Colonic mucosa (tissue), 4 donors: ENCODE results near the gene LRRC4B. TPM values are rescaled to one million over a fixed set of nuclear protein-coding genes. Genes with fewer than 3 reads are reported as not detected.

Source experiments
- DNase-seq: peaks from one replicate; pipeline ENCODE4 v3.0.0-alpha.2; 2020
- H3K27ac ChIP-seq: fragments of 200-600 bp; one replicate; pipeline ENCODE4 v1.8.0; 2021
- H3K27me3 ChIP-seq: fragments of 200-600 bp; one replicate; pipeline ENCODE4 v1.8.0; 2021
- H3K36me3 ChIP-seq: fragments of 200-600 bp; one replicate; pipeline ENCODE4 v1.8.0; 2021
- H3K4me1 ChIP-seq: fragments of 200-600 bp; one replicate; pipeline ENCODE4 v1.8.0; 2021; ENCODE audit warnings: mild to moderate bottlenecking
- H3K4me3 ChIP-seq: fragments of 200-600 bp; one replicate; pipeline ENCODE4 v1.8.0; 2021
- H3K9ac ChIP-seq, 2 donors: one replicate each; pipeline ENCODE4 v1.7.0; 2013; ENCODE audit warnings: control low read depth in 2 of 2, low read depth in 2 of 2, low read length in 2 of 2
- H3K9me3 ChIP-seq: fragments of 200-600 bp; one replicate; pipeline ENCODE4 v1.8.0; 2021
- CTCF ChIP-seq: fragments of 200-600 bp; IDR thresholded peaks from one replicate; pipeline ENCODE4 v1.8.0; 2022; ENCODE audit warnings: antibody characterized with exemption, mild to moderate bottlenecking
- intact Hi-C: fragments of 100-400 bp; cut with DNase I; formaldehyde crosslinking; loops from one replicate; pipeline ENCODE4 v1.14.1; 2022
- total RNA-seq, 2 donors: library from RNA; stranded (reverse); fragmentation: NEBNext Ultra II Directional in 1 of 2; extraction: Animal tissue kit (Norgen Biotek cat#: 25700) in 1 of 2; gene quantifications; one replicate each; pipeline ENCODE4 v1.2.1, GENCODE V29; 2021
- donor health status: healthy.
- donor health status: DM: no; HTN: no; CAD: no.
- donor health status: DM: no; HTN: no; CAD: no.

The LRRC4B gene
- total RNA-seq, 2 donors from 2014 or later: 1.1 TPM

- Histone ChIP-seq H3K4me1 (peaks cover 8% of the 10 kb centered on the region), H3K4me3 (no peak overlapping the region), H3K27ac (no peak overlapping the region), H3K36me3 (peaks cover 9% of the 10 kb centered on the region), H3K9me3 (no peaks in the 10 kb centered on the region), H3K9ac (no peak overlapping the region), H3K27me3 (no peaks in the 10 kb centered on the region)
- no peak for DNase-seq
- intact Hi-C loops: no loop called here
- TF ChIP-seq CTCF: no peak
Measured at GRCh38 chr19:50479761-50480251, 88.4 kb downstream of the LRRC4B start.

- H3K9ac ChIP-seq: no peak overlapping the region
- no peaks in the 10 kb centered on the region for H3K27me3 ChIP-seq
- H3K4me1 ChIP-seq: peaks cover 8% of the 10 kb centered on the region
- H3K27ac ChIP-seq: no peak overlapping the region
- no peak for DNase-seq
- no peaks in the 10 kb centered on the region for H3K9me3 ChIP-seq
- intact Hi-C loops: no loop called here
- H3K36me3 ChIP-seq: peaks cover 9% of the 10 kb centered on the region
- H3K4me3 ChIP-seq: no peak overlapping the region
- no peak for TF ChIP-seq CTCF
Measured at GRCh38 chr19:50478901-50479715, 89.1 kb downstream of the LRRC4B start.

GRCh38 chr19:50477751-50478515 is 90.3 kb downstream of the LRRC4B start:
- no peak for TF ChIP-seq CTCF
- H3K27ac ChIP-seq: no peak overlapping the region
- no peak overlapping the region for H3K9ac ChIP-seq
- intact Hi-C loops: no loop called here
- no peaks in the 10 kb centered on the region for H3K9me3 ChIP-seq
- peaks cover 8% of the 10 kb centered on the region for H3K4me1 ChIP-seq
- no peak for DNase-seq
- H3K27me3 ChIP-seq: no peaks in the 10 kb centered on the region
- peaks cover 9% of the 10 kb centered on the region for H3K36me3 ChIP-seq
- no peak overlapping the region for H3K4me3 ChIP-seq

- Histone ChIP-seq H3K27me3 (no peaks in the 10 kb centered on the region), H3K27ac (peak overlapping the region; percentile 70), H3K4me3 (peak overlapping the region; percentile 82), H3K9me3 (no peaks in the 10 kb centered on the region), H3K9ac (peak overlapping the region; percentile 89 to 93), H3K36me3 (peaks cover 9% of the 10 kb centered on the region), H3K4me1 (peaks cover 8% of the 10 kb centered on the region)
- TF ChIP-seq CTCF: no peak
- intact Hi-C loops: no loop called here
- no peak for DNase-seq
Measured at GRCh38 chr19:50476907-50477238, 91.4 kb downstream of the LRRC4B start.

- TF ChIP-seq CTCF: no peak
- peak within 1 kb of the TSS; percentile 82 for H3K4me3 ChIP-seq
- no peaks in the 10 kb centered on the region for H3K9me3 ChIP-seq
- DNase-seq: peak; percentile 93
- intact Hi-C loops: no loop called here
- H3K4me1 ChIP-seq: peaks cover 8% of the 10 kb centered on the region
- H3K9ac ChIP-seq: peak within 1 kb of the TSS; percentile 89 to 93
- H3K27me3 ChIP-seq: no peaks in the 10 kb centered on the region
- peak within 1 kb of the TSS; percentile 70 for H3K27ac ChIP-seq
- H3K36me3 ChIP-seq: peaks cover 6% of the 10 kb centered on the region
Measured at GRCh38 chr19:50476224-50476906, 91.9 kb downstream of the LRRC4B start, which contains the start of the genes EMC10 and GARIN5A. Gene EMC10 (plus strand): TSS chr19:50476507. CDS start chr19:50476545, 38 bp downstream. Gene GARIN5A (minus strand): TSS chr19:50476848. CDS start chr19:50476388, 460 bp downstream.
